Caki2 (cell line): ENCODE data around the gene ATAD3B. TPM values are rescaled to one million over a fixed set of nuclear protein-coding genes. Genes with fewer than 3 reads are reported as not detected.
"Not testable (repeated sequence)": the region's sequence is repeated elsewhere in the genome, so short reads cannot be mapped to it uniquely, and the experiment has no call there.

Experiments
- DNase-seq: peaks from one replicate; pipeline ENCODE4 v3.0.0-alpha.2; 2015; ENCODE audit warnings: low read depth
- in situ Hi-C: cut with HindIII; loops from 2 replicates; pipeline ENCODE4 v1.10.0; 2016; ENCODE audit warnings: low sequenced_read_pairs, low pct_unique_long_range_greater_than_20kb, mixed read lengths
- total RNA-seq: library from RNA; depleted of rRNA; stranded (reverse); fragments of >200 nt; shearing (Covaris generic); gene quantifications from 2 replicates; pipeline ENCODE4 v1.2.3, GENCODE V29; 2014; ENCODE audit warnings: low replicate concordance

The ATAD3B gene
- total RNA-seq, 1 experiment from 2014 or later = 22.3 TPM

DNA sequence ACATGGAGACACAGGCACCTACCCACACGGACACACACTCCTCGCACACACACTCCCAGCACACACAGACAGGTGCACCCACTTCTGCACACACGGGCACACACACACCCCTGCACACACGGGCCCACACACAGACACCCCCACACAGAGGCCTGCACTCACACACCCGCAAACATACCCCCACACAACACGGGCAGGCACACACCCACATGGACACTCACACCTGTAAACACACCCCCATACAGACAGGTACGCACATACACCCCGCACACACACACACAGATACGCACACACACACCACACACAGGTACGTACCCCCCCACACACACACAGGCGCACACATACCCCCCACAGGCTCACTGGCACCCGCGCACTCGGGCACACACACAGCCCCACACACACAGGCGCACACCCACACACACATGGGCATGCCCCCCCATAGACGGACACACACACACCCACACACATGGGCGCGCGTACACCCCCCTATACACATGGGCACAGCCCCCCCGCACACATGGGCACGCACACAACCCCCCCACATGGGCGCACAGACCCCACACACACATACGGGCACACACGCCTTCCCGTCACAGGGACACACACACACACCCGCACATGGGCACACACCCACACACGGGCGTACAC, 46.5 kb downstream of the ATAD3B start:
- in situ Hi-C loops = no loop called here
- no peak for DNase-seq

DNA sequence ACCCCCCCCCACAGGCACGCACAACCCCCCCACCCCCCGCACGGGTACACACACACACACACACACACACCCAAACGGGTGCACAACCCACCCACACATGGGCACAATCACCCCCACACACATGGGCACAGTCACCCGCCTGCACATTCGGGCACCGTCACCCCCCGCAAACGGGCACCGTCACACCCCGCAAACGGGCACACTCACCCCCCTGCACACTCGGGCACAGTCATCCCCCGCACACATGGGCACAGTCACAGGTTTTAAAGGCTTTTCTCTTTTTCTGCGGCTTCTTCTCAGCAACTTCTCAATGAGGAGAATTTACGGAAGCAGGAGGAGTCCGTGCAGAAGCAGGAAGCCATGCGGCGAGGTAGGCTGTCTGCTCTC, 47.0 kb downstream of the ATAD3B start:
- DNase-seq, in situ Hi-C loops: not testable (repeated sequence)

DNA sequence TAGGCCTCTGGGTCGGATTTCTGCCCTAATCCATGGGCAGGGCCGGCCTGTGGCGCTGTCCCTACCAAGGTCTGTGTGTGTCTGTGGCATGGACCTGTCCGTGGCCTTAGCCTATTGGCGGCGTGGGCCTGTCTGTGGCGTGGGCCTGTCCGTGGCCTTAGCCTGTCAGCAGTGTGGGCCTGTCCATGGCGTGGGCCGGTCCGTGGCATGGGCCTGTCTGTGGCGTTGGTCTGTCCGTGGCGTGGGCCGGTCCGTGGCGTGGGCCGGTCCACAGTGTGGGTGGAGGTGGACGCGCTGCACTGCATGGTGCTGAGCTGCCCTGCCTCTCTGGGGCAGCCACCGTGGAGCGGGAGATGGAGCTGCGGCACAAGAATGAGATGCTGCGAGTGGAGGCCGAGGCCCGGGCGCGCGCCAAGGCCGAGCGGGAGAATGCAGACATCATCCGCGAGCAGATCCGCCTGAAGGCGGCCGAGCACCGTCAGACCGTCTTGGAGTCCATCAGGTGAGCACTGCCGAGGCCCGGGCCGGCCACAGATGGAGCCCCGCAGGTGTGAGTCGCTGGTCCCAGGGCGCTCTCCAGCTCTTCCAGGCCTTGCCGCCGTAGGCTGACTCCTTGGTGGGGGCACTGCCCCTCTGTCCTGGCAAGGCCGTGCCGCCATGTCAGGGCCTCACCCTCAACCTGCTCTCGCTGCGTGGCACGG, 48.4 kb downstream of the ATAD3B start:
- in situ Hi-C loops, DNase-seq: not testable (repeated sequence)

DNA sequence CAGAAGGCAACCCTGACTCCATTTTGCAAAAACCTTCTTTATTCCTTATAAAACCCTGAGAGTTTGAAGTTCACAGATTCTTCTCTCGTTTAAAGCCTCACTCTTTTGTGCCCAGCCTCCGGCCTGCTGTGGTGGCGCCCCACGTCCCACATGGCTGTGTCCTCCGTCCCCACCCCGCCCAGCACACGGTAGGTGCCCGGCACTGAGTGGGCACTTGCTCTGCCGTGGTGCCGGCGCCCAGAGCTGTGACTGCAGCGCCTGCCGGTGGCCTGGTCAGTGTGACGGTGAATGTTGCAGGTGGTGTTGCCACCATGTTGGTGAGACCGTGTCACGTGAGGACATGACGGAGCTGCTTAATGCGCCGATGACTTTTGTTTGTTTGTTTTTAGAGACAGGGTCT, 49.8 kb downstream of the ATAD3B start:
- in situ Hi-C loops = no loop called here
- no peak for DNase-seq

DNA sequence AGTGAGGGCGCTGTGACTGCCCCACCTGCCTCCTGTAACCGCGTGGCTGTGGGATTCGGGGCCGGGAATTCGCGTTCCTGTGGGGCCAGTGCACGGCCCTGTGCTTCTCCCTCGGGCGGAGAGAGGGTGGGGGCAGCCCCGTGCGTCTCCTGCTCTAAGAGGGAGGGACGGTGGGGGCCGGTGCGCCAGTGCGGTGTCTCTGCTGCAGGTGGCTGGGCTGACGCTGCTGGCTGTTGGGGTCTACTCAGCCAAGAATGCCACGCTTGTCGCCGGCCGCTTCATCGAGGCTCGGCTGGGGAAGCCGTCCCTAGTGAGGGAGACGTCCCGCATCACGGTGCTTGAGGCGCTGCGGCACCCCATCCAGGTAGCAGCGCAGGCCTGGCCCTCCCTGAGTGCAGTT, 51.0 kb downstream of the ATAD3B start:
- in situ Hi-C loops, DNase-seq: not testable (repeated sequence)

DNA sequence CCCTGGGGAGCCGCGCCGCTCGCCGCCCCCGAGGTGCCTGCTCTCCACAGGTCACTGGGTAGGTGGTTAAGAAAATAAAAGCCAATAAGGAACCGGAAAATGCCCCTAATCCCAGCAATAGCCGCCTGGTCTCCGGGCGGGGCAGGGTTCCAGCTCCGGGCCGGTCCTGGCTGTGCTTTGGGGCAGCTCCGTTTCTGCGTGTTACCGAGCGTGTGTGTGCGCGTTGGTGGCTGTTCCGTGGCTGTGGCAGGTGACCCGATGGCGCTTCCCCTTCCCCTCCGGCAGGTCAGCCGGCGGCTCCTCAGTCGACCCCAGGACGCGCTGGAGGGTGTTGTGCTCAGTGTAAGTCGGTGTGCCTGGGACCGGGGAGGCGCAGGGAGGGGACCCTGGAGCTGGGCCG, 51.7 kb downstream of the ATAD3B start:
- DNase-seq, in situ Hi-C loops: not testable (repeated sequence)

DNA sequence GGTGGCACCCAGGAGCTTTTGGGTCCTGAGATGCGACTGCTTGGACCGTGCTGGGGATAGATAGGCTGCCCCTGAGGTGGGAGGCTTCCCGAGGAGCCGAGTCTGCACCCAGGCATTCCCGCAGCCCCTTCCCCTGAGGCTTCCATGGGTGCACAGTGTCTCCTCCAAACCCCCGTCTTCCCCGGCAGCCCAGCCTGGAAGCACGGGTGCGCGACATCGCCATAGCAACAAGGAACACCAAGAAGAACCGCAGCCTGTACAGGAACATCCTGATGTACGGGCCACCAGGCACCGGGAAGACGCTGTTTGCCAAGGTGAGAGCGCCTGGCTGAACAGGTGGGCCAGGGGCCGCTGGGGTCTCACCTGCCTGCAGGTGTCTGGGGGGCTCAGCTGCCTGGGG, 52.1 kb downstream of the ATAD3B start:
- DNase-seq, in situ Hi-C loops: not testable (repeated sequence)

DNA sequence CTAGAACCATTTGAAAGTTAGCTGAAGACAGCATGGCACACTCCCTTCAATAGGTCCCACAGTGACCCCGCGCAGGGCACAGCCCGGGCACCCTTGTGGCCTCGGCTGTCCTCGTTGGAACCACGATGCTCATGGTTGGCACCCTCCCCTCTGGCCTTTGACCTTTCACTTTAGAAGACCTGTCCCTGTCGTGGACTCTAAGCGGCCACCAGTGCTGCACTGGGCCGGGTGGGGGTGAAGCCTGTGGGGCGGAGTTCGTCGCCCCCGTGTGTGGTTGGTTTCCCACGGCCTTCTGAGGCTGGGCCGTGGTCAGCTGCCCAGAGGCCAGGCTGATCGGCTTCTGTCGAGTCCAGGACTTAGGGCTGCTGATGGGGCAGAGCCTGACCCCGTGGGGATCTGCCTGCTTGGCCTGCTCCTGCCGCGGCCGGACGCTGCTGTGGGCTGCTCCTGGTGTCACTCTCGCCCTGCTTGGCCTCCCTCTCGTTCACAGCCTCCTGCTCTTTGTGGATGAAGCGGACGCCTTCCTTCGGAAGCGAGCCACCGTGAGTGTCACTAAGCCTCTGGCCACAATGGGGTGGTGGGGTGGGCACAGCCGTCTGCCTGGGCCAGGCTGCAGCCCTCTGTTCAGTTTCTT, 53.3 kb downstream of the ATAD3B start:
- in situ Hi-C loops = not testable (repeated sequence)

DNA sequence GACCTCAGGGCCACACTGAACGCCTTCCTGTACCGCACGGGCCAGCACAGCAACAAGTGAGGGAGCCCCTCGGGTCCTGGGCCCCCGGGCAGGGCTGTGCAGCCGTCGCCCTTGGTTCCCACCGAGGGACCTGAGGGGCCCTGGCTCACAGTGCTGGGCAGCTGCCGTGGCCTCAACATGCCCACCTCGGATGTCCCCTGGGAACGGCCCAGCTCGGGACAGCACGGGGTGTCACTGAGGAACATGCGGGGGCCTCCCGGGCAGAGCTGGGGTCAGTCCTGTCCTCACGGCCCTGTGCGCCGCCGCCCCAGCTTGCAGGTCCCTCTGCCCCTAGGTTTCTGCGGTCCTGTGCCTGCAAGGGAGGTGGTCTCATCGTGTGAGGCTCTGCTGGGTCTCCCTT, 54.9 kb downstream of the ATAD3B start:
- in situ Hi-C loops, DNase-seq: not testable (repeated sequence)

More for the DNA sequence above, 53.3 kb downstream of the ATAD3B start:
- not testable (repeated sequence) for DNase-seq

DNA sequence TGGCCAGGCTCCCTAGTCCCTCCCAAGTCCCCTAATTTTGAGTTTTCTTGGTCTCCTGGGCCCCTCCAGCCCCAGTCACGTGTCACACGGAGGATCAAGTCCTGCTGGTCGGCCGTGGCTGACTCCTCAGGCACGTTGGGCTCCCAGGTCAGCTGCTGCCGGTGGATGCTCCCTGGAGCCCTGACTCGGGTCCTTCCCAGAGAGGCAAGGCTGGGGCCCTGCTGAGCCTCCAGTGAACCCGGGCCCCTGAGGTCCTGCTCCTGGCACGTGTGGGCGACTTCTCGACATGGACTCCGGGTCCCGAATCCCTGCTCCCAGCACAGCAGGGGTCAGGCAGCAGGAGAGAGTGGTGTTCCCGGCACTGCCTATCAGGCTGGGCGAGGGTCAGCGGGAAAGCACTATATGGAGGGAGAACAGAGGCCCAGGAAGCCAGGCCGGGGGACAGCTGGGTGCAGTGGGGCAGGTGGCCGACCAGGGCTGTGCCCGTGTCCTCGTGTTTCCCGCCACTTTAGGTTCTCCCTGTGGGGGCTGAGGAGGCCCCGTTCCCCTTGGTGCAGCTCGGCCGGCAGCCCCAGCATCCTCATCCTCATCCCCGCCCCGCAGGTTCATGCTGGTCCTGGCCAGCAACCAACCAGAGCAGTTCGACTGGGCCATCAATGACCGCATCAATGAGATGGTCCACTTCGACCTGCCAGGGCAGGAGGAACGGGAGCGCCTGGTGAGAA, 55.7 kb downstream of the ATAD3B start:
- DNase-seq = no peak
- in situ Hi-C loops = no loop called here

DNA sequence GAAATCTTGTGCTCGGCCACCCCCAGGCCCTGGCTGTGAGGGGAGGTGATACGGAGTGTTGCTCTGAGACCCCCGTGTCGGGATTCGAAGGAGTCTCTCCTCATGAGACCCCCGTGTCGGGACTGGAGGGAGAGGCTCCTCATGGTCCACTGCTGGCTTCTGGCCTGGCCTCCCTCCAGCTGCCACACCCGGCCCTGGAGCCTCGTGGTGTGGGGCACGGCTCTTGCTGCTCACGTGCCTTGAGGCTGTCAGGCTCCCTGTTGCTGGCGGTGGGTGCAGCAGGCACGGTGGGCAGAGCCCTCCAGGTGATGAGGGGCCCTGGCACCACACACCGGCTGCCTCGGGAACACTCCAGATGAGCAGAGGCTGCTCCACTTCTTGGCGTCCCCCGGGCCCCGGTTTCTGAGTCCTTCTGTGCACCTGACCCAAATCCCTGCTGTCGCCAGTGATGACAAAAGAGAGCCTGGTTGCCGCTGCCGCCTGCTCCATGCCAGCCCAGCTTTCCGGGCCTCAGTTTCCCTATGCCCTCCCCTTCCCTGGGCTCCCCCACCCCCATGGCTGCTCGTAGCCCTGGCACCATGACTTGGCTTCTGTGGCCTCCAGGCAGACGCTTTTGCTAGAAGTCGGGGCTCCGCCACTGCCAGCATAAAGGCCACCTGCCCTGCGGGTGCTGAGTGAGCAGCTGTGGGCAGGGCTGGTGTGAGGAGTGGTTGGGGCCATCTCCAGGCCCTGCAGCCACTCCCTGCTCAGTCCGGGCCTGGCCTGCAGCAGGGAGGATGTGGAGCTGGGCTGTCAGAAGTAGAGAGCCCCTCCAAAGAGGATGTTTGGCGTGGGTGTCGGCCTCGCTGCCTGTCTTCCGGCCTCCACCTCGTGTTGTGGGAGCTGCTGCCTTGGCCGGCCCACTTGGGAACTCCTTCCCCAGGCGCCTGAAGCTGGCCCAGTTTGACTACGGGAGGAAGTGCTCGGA, 57.0 kb downstream of the ATAD3B start:
- no peak for DNase-seq

DNA sequence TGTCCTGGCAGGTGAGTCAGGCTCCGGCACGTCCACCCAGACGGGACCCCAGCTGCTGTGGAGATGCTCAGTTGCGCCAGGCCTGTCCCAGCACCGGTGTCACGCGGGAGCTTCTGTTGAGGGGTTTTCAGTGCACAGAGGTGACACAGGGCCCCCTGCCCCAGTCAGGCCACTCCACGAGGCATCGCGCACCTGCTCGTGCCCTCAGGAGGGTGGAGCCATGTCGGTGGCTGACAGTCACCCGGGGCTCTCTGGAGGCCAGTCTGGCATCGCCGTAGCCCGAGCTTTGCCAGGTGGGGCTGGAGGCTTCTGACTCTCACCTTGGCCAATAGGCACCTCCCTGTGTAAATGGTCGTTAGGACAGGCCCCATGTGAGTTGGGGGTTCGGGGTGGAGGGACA, 57.8 kb downstream of the ATAD3B start:
- in situ Hi-C loops = no loop called here

More for the DNA sequence above, 57.0 kb downstream of the ATAD3B start:
- in situ Hi-C loops = no loop called here

DNA sequence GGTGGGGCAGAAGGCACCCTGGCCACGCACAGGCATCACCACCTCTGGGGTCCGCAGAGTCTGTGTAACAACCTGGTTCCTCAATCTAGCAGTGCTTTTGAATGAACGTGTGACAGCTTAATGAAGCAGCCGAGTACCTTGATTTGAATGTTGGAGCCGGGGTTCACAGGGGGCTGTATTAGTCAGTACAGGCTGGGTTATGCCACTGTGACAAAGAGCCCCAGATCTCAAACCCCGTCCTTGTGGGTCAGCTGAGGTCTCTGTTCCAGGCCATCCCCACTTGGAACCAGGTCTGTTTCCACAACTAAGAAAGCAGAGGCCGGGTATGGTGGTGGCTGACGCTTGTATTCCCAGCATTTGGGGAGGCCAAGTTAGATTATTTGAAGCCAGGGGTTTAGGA, 58.4 kb downstream of the ATAD3B start:
- no peak for DNase-seq
- in situ Hi-C loops = no loop called here

More for the DNA sequence above, 57.8 kb downstream of the ATAD3B start:
- DNase-seq = no peak

DNA sequence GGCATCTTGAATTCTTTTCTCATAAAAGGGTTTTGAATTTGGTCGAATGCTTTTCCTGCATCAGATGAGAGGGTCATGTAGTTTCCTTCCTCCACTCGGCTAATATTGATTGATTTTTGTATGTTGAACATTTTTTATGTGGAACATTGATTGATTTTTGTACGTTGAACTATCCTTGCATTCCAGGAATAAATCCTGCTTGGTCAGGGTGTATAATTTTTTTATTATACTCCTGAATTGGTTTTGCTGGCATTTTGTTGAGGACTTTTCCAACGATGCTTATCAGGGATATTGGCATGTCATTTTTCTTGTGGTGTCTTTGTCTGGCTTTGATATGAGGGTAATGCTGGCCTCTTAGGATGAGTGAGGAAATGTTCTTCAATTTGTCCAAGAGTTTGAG, 60.4 kb downstream of the ATAD3B start:
- DNase-seq = no peak
- in situ Hi-C loops = no loop called here

DNA sequence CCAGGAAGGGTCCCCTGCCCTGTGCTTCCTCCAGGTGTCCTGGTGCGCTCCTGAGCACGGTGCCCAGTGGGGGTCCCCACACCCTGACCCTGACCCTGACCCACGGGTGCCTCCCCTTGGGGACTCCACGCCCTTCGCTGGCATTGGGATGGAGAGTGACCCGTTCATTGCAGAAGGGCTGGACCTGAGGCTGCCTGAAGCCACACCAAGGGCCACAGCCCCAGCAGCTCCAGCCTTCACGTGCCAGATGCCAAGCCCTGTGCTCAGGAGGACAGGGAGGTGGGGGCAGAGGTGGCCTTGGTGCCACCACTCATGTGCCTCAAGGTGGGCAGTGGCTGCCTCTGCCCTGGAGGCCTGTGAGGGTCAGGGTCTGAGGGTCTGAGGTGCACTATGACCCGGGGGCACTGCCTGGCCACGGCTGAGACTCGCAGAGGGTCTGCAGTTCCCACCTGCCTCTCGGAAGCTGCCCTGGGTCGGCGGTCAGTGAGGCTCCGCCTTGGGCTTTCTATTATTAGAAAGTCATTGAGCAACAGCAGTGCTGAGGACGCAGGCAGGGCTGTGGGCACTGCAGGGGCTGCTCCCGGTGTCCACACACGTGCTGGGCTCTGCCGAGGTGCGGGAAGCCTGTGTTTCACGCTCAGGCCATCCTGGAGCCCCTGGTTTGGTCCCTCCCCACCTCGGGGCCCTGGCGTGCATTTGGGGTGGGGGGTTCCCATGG, 61.8 kb downstream of the ATAD3B start:
- in situ Hi-C loops, DNase-seq: not testable (repeated sequence)

DNA sequence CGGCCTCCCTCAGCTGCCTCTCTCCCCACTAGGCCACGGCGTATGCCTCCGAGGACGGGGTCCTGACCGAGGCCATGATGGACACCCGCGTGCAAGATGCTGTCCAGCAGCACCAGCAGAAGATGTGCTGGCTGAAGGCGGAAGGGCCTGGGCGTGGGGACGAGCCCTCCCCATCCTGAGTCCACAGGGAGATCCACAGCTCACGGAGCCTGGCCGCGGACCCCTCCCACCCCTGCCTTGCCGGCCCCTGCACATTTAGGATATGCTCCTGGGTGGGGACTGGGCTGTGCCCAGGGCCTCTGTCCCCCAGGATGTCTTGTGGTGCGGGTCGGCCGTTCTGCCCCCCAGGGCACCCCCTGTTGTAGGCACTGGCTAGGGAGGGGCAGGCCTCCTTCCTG, 62.3 kb downstream of the ATAD3B start:
- in situ Hi-C loops, DNase-seq: not testable (repeated sequence)
